Activated CD4-positive, alpha-beta T cell treated with anti-CD3 and anti-CD28 coated beads, Interleukin-2, amount 50 U/mL, for 48 hours (primary cell): ENCODE results near the gene PLA2G15.
A peak's percentile ranks its signal among the peaks of the same experiment; 100 is the strongest.

Experiments
- DNase-seq, 2 experiments: peaks; one replicate each; pipeline ENCODE4 v3.0.0-alpha.2; 2020

PLA2G15 gene

GRCh38 chr16:68255712-68256111 is 10.5 kb downstream of the PLA2G15 start:
- no peak for DNase-seq

DNA sequence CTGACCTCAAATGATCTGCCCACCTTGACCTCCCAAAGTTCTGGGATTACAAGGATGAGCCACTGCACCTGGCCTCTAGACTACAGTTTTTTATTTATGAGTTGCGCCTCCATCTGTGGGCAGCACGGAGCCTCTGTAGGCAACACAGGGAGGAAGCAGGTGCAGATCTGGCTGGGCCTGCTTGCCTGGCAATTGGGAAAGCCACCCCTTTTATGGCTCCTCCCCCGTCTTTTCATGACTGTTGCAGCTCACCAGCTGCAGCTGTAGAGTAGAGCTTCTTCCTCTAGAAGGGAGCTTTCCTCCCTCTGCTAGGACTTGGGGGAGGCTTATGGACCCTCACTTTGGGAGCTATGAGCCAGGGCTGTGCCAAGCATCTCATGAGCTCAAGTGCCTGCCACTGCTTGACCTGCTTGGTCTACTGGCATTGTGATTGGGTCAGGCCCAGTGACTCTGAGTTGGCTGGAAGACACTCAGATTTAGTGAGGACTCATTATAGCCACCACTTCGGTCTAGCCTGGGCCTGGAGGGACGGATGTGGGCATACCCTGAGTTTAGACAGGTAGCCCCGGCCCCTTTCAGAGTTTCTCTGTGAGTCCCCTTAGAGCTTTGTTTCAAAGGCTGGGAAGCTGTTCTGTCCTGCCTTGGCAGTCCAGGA is 12.2 kb downstream of the PLA2G15 start:
- DNase-seq = no peak

- no peak for DNase-seq
Measured at GRCh38 chr16:68257906-68258800, 13.0 kb downstream of the PLA2G15 start.

- no peak for DNase-seq
Measured at GRCh38 chr16:68259007-68259825, 14.0 kb downstream of the PLA2G15 start.

DNA sequence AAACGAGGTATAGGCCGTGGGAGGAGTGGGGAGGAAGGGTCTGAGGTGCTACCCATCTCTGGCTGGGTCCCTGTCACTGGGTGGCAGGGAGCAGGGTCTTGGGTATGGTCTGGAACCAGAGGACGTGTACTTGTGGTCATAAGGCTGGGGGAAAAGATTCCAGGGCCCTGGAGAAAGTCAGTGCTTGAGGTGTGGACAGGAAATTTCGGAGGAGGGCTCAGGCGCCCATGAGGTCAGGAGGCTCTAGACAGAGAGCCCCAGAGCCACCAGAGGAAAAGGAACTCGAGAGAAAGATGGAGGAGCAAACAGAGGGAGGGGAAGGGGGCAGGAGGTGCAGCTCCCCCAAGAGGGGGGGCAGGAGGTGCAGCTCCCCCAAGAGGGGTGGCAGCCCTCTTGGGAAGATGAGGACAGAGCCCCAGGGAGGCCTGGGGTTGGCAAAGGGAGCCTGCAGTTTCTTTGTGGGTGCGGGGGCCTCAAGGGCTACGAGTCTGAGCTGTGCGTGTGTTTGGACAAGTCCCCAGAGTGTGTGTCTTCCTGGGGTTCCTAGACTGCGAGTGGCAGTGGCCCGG is 18.5 kb downstream of the PLA2G15 start:
- no peak for DNase-seq

DNA sequence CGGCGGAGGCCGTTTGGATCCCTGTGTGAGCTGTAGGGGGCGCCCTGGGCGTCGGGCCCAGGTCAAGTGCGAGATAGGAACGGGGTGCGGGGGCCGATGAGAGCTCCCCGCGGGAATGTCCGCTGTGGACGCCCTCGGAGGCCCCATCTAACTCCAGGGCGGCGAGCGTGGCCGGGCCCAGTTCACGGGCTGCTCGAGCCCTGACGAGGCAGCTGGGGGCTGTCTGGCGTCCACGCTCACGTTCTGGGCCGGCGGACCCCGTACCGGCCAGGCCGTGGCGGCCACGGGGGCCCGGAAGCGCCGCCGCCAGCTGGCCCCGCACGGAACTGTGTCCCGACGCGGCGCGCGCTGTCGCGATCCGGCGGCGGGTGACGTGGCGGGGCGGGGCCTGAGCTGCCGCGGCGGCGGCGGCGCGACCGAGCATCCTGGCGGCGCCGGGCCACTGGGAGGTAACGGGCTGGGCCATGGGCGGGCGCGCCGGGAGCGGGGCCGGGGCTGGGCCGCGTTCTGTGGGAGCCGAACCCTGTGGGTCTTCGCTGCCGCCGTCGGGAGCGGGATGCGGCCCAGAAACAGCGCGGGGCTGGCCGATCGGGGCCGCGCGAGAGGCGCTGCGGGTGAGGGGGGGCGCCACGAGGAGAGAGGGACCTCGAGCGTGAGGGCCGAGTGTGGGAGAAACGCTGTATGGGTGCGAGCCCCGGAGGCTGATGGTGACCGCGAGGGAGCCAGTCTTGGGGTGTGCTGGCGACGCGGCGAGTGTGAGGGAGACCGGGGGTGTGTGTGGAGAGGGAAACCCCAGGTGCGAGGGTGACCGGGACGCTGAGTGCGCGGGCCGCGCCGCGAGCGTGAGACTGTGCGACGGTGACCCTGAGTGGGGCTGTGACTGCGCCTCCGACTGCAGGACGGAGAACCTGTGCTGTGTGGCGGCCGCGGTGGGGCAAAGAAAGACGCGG is 19.2 kb downstream of the PLA2G15 start, which contains the start of gene SLC7A6:
Gene SLC7A6, plus strand, starts transcription at position 399 of the 950 bp plus-strand sequence. CDS start 10,201 bp downstream, outside the sequence.
- DNase-seq = peak; percentile 88 to 93

- peak; percentile 57 to 70 for DNase-seq
Measured at GRCh38 chr16:68265078-68265920, 20.1 kb downstream of the PLA2G15 start.

- DNase-seq = no peak
Measured at GRCh38 chr16:68267612-68268405, 22.6 kb downstream of the PLA2G15 start.

GRCh38 chr16:68269793-68270192 is 24.6 kb downstream of the PLA2G15 start:
- DNase-seq = no peak

- DNase-seq = no peak
Measured at GRCh38 chr16:68270353-68270752, 25.2 kb downstream of the PLA2G15 start.

- DNase-seq = no peak
Measured at GRCh38 chr16:68272507-68273209, 27.5 kb downstream of the PLA2G15 start.

- DNase-seq = no peak
Measured at GRCh38 chr16:68273459-68273858, 28.3 kb downstream of the PLA2G15 start.

DNA sequence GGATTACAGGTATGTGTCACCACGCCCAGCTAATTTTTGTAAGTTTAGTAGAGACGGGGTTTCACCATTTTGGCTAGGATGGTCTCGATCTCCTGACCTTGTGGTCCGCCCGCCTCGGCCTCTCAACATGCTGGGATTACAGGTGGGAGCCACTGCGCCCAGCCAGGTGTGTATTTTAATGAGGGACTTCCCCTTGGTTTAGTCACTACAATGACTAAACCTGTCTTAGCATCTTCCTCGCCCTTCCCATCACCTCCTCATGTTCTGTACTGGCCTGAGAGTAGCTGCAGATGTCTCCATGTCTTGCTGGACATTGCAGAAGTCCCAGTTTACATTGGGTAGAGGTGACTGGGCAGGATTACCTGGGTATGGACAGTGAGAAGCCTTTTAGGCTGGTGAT is 28.7 kb downstream of the PLA2G15 start:
- DNase-seq = no peak

DNA sequence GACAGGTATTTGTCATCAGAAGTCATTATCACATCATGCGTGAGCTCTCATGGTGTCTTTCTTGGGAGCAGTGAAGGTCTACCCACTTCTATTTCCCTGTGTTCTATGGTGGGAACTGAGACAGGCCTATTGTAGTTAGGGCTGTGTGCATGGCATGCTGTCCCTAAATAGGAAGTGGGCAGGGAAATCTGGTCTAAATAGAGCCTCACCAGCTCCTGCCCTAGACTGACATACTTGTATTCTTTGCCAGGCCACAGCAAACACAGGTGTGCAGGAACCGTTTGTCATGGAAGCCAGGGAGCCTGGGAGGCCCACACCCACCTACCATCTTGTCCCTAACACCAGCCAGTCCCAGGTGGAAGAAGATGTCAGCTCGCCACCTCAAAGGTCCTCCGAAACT is 29.3 kb downstream of the PLA2G15 start:
- DNase-seq = no peak

GRCh38 chr16:68275611-68276191 is 30.5 kb downstream of the PLA2G15 start:
- peak in 1 of 2 experiments; percentile 38 for DNase-seq

GRCh38 chr16:68276223-68276622 is 31.1 kb downstream of the PLA2G15 start:
- no peak for DNase-seq

GRCh38 chr16:68279726-68280558 is 34.8 kb downstream of the PLA2G15 start:
- no peak for DNase-seq
